GM08714 (cell line): Measurements from ENCODE around the gene LDLRAD4.

Source experiments
- H3K4me3 ChIP-seq: fragments of 200-500 bp; sonication (Bioruptor generic); 2 replicates; pipeline ENCODE4 v1.5.1; 2014; ENCODE audit warnings: mild to moderate bottlenecking, low read length, inconsistent platforms
- ZNF274 ChIP-seq: IDR thresholded peaks from 2 replicates; pipeline ENCODE4 v1.6.1; 2012; ENCODE audit warnings: mild to moderate bottlenecking, low read depth, low read length

Gene LDLRAD4

GRCh38 chr18:13640266-13640860 is 421.8 kb downstream of the LDLRAD4 start:
- no peak for TF ChIP-seq ZNF274
- H3K4me3 ChIP-seq: no peak overlapping the region

GRCh38 chr18:13641551-13642439 is 423.2 kb downstream of the LDLRAD4 start:
- no peak for TF ChIP-seq ZNF274
- no peak overlapping the region for H3K4me3 ChIP-seq

DNA sequence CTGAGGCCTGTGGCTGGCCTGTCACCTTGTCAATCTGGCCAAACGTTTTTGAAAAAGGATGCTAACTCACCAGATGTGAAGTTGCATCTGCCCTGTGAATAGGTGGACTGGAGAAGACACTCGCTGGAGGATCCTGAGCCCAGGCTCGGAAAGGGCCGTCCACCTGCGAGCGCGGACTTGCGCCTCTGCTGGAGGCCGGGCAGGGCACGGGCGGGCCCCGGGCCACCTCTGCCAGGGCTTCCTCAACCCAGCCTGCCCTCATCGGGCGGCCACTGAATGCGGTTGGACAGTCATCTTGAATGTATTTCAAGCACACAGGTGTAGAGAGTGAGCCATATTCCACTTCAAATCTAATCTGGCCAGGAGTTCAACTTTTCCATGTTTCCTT is 423.9 kb downstream of the LDLRAD4 start:
- H3K4me3 ChIP-seq: no peak overlapping the region
- no peak for TF ChIP-seq ZNF274

- no peak overlapping the region for H3K4me3 ChIP-seq
- TF ChIP-seq ZNF274: no peak
Observed at GRCh38 chr18:13643261-13643751, 424.7 kb downstream of the LDLRAD4 start.

- H3K4me3 ChIP-seq: no peak overlapping the region
- TF ChIP-seq ZNF274: no peak
Observed at GRCh38 chr18:13645093-13645492, 426.5 kb downstream of the LDLRAD4 start.

DNA sequence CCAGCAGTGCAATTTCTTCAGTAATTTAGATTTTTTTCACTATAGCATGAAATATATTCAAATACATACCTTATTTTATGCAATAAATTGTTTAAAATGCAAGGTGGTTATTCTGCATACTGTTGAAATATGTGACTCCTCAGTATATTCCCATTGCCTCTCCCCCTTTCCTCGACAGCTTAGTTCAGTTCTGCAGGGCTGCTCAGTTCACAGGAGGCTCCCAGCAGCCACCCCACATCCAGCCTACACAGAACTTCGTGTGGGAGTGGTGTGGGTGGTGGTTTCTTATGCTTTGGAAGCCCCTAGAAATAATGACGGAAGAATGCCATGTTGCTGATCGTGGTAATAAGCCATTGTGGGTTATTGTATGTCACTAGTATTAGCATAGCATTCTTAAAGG is 428.1 kb downstream of the LDLRAD4 start:
- no peak for TF ChIP-seq ZNF274
- no peak overlapping the region for H3K4me3 ChIP-seq

DNA sequence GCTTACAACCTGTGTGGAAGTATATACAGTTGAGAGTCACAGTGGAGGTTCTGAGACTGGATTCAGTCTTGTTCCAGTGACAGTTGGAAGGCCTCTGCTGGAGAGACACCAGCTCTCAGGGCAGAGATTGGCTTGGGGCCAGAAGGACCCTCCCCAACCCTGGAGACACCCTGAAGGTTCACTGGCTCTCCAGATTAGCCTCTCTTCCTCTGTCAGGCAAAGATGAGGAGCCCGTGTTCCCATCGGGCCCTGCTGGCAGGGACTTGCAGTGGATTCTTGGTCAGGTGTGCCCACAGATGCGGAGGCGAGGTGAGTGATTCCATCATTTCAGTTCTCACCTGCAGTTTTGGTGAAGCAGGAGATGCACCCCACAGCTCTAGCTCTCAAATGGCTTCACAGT is 429.2 kb downstream of the LDLRAD4 start:
- TF ChIP-seq ZNF274: no peak
- no peak overlapping the region for H3K4me3 ChIP-seq

- no peak overlapping the region for H3K4me3 ChIP-seq
- no peak for TF ChIP-seq ZNF274
Observed at GRCh38 chr18:13649397-13650390, 431.1 kb downstream of the LDLRAD4 start.

GRCh38 chr18:13653746-13654433 is 435.3 kb downstream of the LDLRAD4 start:
- no peak overlapping the region for H3K4me3 ChIP-seq
- no peak for TF ChIP-seq ZNF274

DNA sequence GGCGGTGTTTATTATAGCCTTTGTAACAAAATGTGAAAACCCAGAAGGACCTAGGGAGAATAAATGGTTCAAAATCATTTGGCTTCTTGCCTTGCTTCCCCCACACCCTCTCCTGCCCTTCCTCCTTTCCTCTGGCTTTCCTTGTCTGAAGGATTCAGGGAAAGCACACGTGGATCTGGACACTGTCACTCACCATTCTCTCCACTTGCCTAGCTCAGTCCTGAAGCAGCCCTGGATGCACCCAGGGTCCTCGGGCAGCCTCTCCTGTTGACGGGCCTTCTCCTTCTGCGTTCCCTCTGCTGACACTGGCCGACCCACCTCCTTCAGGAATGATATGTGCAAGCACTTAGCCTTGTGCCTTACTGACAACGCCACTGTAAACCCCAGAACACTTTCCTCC is 439.4 kb downstream of the LDLRAD4 start:
- no peak for TF ChIP-seq ZNF274
- H3K4me3 ChIP-seq: no peak overlapping the region

- no peak for TF ChIP-seq ZNF274
- no peak overlapping the region for H3K4me3 ChIP-seq
Observed at GRCh38 chr18:13658436-13659204, 440.1 kb downstream of the LDLRAD4 start.

- no peak for TF ChIP-seq ZNF274
- no peak overlapping the region for H3K4me3 ChIP-seq
Observed at GRCh38 chr18:13660510-13660909, 441.9 kb downstream of the LDLRAD4 start.
